ENCODE data around the gene RYR3.

The RYR3 gene

GRCh38 chr15:33393546-33393945 lies 82.8 kb downstream of the RYR3 start:
- DNase-seq: no peak

- DNase-seq: no peak
Measured at GRCh38 chr15:33395321-33395720, 84.6 kb downstream of the RYR3 start.

- no peak for DNase-seq
Measured at GRCh38 chr15:33395846-33396245, 85.1 kb downstream of the RYR3 start.

DNA sequence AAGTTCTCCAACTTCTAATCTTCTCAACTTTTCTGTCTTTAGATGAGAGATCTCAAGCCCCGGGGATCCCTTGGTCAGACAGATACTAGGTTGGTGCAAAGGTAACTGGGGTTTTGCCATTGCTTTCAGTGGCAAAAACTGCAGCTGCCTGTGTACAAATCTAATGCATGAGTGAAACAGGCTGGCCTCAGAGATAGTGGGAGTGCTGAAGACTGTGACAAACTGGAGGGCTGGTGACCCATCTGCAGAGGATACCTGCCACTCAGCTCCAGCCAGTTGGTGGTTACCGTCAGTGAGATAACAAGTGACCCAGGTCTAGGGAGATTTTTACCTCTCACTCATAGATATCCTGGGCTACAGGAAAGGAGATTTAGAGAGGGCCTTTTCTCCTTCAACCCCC lies 85.7 kb downstream of the RYR3 start:
- DNase-seq: no peak

- no peak for DNase-seq
Measured at GRCh38 chr15:33398555-33398954, 87.8 kb downstream of the RYR3 start.

DNA sequence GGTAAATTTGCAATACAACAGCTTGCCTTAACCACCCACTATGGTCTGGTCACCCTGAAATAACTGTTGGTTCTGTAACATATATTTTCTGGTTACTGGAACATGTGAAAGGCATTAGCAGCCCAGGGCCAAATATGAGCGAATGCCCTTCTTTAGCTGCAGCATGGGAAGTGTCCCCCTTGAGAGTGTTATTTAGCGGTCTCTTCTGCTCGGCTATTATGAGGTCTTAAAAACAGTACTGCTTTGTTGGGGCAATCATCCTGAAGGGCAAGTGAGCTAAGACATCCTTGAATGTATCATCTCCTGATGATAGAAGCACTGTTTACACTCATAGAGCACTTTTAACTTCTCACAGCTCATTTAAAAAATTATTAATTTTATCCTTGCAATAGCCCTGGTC lies 90.2 kb downstream of the RYR3 start:
- DNase-seq: no peak

DNA sequence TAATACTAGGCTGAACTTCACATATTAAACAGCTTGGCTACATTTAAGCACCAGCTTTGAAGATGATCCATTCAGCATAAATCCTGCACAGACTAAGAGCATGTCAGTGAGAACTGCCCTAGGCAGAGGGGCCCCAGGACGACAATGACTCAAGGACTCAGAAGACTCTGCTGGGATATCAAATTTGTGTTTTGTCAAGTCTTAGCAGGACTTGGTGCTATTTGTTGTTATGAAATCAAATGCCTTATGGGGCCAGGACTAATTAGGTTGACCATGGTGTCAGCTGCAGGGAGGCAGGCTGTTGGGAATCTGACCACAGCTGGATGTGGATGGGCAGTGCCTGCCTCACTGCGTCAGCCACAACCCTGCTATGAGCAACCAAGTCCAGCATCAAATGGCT lies 91.8 kb downstream of the RYR3 start:
- no peak for DNase-seq

DNA sequence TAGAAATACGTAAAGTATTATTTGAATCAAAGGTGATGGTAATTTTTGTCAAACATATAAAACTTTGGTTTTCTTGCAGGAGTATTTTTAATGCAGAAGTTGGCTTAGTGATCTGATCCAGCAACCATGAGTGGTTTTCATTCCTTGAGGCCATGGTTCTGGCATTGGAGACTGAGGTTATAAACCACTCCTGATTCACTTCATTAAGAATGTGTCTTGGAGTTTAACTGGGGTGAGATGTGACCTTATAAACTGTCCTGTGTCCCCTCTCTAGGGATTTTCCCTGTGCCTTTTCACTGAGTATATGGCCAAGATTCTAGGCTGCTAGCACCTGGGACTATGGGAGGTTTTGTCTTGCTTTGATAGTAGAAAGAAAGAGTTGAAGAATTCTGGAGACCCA lies 94.3 kb downstream of the RYR3 start:
- DNase-seq: no peak

GRCh38 chr15:33411596-33412540 lies 101.1 kb downstream of the RYR3 start:
- no peak for DNase-seq

DNA sequence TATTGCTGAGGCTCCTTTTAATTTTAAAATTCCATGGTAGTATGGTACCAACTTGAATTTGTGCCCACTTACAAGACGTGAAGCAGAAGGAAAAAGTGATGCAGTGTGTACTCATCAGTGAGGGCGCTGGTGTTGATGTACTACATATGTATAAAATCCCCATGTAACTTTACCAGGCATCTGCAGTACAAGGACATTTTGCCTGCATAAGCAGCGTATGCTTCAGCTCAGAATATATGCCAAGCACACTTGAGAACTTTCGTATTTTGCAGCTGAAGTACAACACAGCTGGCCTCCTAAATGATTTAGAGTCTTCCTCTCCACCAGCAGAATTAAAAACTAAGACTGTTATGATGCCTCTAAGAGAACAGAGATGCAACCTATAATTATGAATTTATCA lies 108.9 kb downstream of the RYR3 start:
- no peak for DNase-seq

DNA sequence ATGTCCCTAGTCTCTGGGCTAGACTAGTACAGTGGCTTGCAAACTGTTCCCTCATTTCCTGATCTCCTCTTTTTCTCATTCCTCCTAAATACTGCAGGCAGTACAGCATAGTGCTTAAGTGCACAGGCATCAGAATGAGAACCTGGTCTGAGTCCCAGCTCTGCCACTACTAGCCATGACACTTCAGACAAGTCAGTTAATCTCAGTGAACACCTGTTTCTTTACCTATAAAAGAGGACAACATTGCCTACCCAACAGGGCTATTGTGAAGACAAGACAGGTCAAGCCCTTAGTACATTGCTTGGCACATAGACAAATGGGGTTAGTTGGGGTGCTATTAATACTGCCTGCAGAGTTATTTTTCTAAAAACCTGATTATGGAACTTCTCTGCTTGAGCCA lies 113.3 kb downstream of the RYR3 start:
- DNase-seq: no peak

DNA sequence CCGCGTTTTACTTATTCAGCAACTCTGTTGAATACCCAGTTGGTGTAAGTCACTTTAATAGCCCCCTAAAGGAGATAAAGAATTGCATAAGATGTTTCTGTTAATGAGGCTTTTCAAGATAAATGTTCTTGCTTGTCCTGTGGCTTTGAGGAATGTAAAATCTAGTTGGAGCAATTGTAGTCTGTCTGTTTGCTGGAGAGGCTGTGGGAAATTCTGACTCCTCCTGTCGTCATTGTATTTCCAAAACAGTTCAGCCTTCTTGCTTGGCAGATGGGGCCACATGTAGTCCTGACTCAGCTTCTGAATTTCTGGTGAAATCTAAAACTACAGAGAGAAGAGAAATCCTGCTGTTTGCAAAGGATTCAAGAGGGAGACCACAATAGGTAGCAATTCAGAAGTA lies 114.4 kb downstream of the RYR3 start:
- DNase-seq: no peak

DNA sequence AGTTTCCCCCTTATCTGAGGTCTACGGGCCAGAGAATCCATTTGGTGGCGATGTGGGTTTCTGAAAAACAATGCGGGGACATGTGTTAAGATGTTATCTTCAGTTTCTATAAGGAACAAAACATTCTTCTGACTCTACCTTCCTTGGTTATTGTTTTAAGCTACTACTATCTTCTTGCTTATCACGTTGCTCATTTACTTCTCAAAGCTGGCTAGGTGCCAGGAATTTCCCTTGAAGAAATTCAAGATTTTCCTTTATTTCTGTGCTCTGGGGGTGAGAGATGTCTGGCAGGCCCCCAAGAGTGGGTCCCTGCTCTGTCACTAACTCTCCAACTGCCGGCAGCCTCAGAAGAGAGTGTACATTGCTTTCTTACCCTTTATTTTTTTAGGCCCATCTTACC lies 119.8 kb downstream of the RYR3 start:
- DNase-seq: no peak

DNA sequence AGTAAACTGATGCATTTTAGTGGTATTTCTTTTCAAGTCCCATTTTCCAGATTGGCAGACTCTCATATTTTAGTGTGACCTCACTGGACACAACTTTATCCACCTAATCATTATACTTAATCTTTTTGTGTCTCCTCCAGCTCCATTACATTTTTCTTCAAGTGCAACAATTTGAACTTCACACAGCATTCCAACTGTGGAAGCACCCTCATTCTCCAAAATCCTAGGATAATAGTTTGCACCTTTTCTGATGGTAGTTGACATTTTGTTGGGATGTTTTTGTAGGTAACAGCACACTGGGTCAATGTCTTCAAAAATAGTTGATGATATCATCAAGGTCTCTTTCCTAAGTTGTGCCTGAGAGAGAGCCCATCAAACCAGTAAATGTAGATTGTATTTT lies 123.1 kb downstream of the RYR3 start:
- no peak for DNase-seq

GRCh38 chr15:33438396-33438795 lies 127.6 kb downstream of the RYR3 start:
- no peak for DNase-seq

DNA sequence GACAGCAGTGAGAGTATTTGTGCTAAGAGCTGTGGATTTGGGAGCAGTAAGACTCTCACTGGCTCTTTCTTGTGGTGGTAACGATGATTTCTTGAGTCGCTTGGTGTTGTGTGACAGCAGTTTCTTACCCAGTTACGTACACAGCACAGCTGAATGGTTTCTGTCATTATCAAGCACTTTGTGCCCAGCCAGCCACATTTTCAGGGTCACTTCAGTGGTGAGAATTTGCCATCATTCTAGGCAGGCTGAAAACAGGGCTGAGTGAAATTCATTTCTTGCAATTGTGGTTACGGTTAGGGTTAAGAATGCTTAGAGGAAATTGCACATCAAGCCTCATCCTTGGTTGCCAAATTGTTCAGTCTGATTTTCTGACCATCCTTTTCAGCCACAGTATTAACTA lies 130.1 kb downstream of the RYR3 start:
- no peak for DNase-seq

- DNase-seq: no peak
Measured at GRCh38 chr15:33442449-33442848, 131.7 kb downstream of the RYR3 start.

- DNase-seq: no peak
Measured at GRCh38 chr15:33443708-33444107, 132.9 kb downstream of the RYR3 start.

- no peak for DNase-seq
Measured at GRCh38 chr15:33445984-33446383, 135.2 kb downstream of the RYR3 start.

GRCh38 chr15:33448151-33448550 lies 137.4 kb downstream of the RYR3 start:
- DNase-seq: no peak

DNA sequence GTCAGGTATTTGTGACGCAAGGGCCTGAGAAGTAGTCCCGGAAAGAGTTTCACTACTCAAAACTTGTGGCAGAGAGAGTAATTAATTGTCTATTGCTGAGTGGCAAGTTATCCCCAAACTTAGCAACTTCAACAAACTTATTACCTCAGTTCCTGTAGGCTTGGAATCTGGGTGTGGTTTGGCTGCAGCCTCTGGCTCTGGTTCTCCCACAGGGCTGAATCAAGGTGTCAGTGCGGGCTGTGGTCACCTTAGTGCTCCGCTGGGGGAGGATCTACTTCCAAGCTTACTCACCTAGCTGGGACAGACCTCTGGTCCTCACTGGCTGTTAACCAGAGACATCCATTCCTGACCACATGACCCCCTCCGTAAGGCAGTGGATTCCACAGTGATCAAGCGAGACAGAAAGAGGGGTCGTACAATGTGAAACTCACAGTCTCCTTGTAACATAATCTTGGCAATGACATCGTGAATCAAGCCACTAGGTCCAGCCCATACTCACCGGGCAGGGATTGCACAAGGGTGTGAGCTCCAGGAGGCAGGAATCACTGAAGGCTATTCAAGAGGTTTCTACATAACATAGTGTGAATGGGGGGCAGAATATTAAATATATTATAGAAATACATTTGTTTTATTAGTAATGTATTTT lies 138.3 kb downstream of the RYR3 start:
- DNase-seq: no peak

DNA sequence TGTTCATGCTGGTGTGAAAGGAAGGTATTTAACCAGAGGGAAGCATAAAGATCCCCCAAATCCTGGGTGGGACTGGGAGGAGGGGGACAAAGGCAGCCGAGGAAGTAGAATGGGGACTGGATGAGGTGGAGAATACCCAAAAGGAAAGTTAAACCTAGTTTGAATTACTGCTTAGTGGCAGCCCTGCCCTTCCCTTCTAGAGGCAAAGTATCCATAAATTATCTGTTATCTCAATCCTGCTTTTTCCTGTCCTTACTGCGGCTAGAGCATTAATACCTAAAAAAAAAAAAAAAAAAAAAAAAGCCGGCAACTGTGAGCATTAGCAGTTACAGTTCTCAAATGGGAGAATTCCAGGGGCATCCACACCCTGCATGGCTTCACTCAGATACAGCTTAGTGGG lies 139.0 kb downstream of the RYR3 start:
- DNase-seq: no peak

DNA sequence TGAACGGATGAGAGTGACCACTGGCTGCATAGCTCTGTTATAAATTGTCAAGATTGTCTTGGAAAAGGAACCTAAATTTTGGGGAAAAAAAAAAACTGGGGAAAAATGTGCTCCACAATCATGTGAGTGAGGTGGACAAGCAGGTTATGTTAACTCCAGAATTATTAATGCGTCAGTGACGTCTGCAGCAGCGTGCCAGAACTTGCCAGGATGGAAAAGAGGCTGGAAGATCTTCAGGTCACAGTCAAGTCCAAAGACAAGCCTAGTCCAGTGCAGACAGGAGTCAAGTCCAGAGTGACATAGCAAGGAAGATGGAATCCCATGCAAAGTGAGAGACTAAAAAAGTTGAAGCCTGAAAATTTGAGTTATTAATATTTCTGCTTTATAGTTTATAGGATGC lies 140.6 kb downstream of the RYR3 start:
- DNase-seq: no peak

- DNase-seq: no peak
Measured at GRCh38 chr15:33453761-33454160, 143.0 kb downstream of the RYR3 start.

DNA sequence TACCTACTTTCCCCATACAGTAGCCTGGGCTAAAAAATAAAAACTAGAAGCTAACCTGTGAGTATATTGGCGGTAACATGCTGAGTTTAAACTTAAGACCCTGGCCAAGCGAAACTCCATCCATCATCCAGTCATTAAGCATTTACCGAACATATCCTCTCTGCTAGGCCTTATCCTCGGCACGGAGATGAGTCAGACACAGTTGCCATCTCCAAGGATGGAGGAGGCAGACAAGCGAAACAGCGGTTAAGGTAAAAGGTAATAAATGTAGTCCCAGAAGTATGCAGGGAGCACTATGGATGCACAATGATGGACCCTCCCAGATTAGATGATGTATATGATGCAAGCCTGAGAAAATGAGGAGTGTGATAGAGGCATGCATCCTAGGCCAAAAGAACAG lies 143.6 kb downstream of the RYR3 start:
- DNase-seq: no peak
